ENCODE measurements around the gene HAVCR1. TPM values are rescaled to one million over a fixed set of nuclear protein-coding genes. Genes with fewer than 3 reads are reported as not detected.

The HAVCR1 gene
- total RNA-seq, 4 donors from 2014 or later, result 1.1 TPM; not detected in 3

- no peak for ATAC-seq
- TF ChIP-seq POLR2A (IDR thresholded peaks at IDR 0.05) (no peak), EP300 (IDR thresholded peaks at IDR 0.05) (no peak), CTCF (IDR thresholded peaks at IDR 0.05) (no peak), POLR2AphosphoS5 (IDR thresholded peaks at IDR 0.05) (no peak)
- H3K4me1 ChIP-seq, result no peaks in the 10 kb centered on the region
Measured at GRCh38 chr5:157088342-157088990, 29.6 kb upstream of the HAVCR1 start.

GRCh38 chr5:157086751-157087359, 27.9 kb upstream of the HAVCR1 start:
- no peak overlapping the region for H3K4me3 ChIP-seq
- TF ChIP-seq CTCF (IDR thresholded peaks at IDR 0.05) (no peak), EP300 (IDR thresholded peaks at IDR 0.05) (no peak), POLR2A (IDR thresholded peaks at IDR 0.05) (no peak), POLR2AphosphoS5 (IDR thresholded peaks at IDR 0.05) (no peak)
- H3K27ac ChIP-seq, result no peak overlapping the region
- H3K4me1 ChIP-seq, result no peaks in the 10 kb centered on the region
- H3K9me3 ChIP-seq, result no peaks in the 10 kb centered on the region
- WGBS, 2 donors (ENCODE audit: low coverage in 1 of 2), result 80 to 89% methylated on average over 5 to 6 of the region's 8 CpGs
- peaks cover 0 to 9% of the 10 kb centered on the region in 2 donors for H3K36me3 ChIP-seq
- ATAC-seq, result no peak
- H3K27me3 ChIP-seq, result no peaks in the 10 kb centered on the region

More at GRCh38 chr5:157088342-157088990, 29.6 kb upstream of the HAVCR1 start:
- no peak overlapping the region for H3K27ac ChIP-seq
- peaks cover 0 to 9% of the 10 kb centered on the region in 2 donors for H3K36me3 ChIP-seq
- H3K9me3 ChIP-seq, result no peaks in the 10 kb centered on the region
- 33 to 52% methylated on average over 3 of the region's 3 CpGs for WGBS, 2 donors (ENCODE audit: low coverage in 1 of 2)
- H3K4me3 ChIP-seq, result no peak overlapping the region
- H3K27me3 ChIP-seq, result no peaks in the 10 kb centered on the region

GRCh38 chr5:157085930-157086329, 27.0 kb upstream of the HAVCR1 start:
- Histone ChIP-seq H3K4me3 (no peak overlapping the region), H3K27ac (no peak overlapping the region), H3K9me3 (no peaks in the 10 kb centered on the region), H3K4me1 (no peaks in the 10 kb centered on the region), H3K36me3 (peaks cover 0 to 9% of the 10 kb centered on the region in 2 donors), H3K27me3 (no peaks in the 10 kb centered on the region)
- TF ChIP-seq POLR2A (IDR thresholded peaks at IDR 0.05), result no peak
- no peak for TF ChIP-seq EP300 (IDR thresholded peaks at IDR 0.05)
- no peak for TF ChIP-seq POLR2AphosphoS5 (IDR thresholded peaks at IDR 0.05)
- TF ChIP-seq CTCF (IDR thresholded peaks at IDR 0.05), result no peak
- no peak for ATAC-seq
- 74 to 86% methylated on average over 3 to 4 of the region's 4 CpGs for WGBS, 2 donors (ENCODE audit: low coverage in 1 of 2)

- ATAC-seq, result no peak
- 57% methylated on average over 2 of the region's 2 CpGs; no CpG with 5 or more reads in 1 of the 2 donors for WGBS, 2 donors (ENCODE audit: low coverage in 1 of 2)
- H3K36me3 ChIP-seq, result no peaks in the 10 kb centered on the region
Measured at GRCh38 chr5:157080286-157080685, 21.4 kb upstream of the HAVCR1 start.

More at GRCh38 chr5:157080286-157080685, 21.4 kb upstream of the HAVCR1 start:
- H3K4me1 ChIP-seq, result no peaks in the 10 kb centered on the region
- no peaks in the 10 kb centered on the region for H3K9me3 ChIP-seq
- no peak for TF ChIP-seq EP300 (IDR thresholded peaks at IDR 0.05)
- no peak for TF ChIP-seq CTCF (IDR thresholded peaks at IDR 0.05)
- no peak for TF ChIP-seq POLR2AphosphoS5 (IDR thresholded peaks at IDR 0.05)
- H3K27ac ChIP-seq, result no peak overlapping the region
- H3K4me3 ChIP-seq, result no peak overlapping the region
- no peaks in the 10 kb centered on the region for H3K27me3 ChIP-seq
